OCI-LY3 (cell line): ENCODE measurements around the gene GNPNAT1.

Experiments used
- H2AFZ ChIP-seq: fragments of 200-600, 300-600 bp; shearing (Covaris generic); 2 replicates; pipeline ENCODE4 v1.6.0; 2014; ENCODE audit warnings: antibody characterized with exemption, low read depth, low read length
- H3K27ac ChIP-seq: fragments of 200-600, 300-600 bp; sonication (generic); 2 replicates; pipeline ENCODE4 v1.5.1; 2014; ENCODE audit warnings: mild to moderate bottlenecking, low read length, moderate library complexity, mixed read lengths
- H3K27me3 ChIP-seq: fragments of 200-600, 300-600 bp; sonication (generic); 2 replicates; pipeline ENCODE4 v1.6.1; 2014; ENCODE audit warnings: low read depth, low read length, mixed read lengths
- H3K36me3 ChIP-seq: fragments of 200-600, 300-600 bp; sonication (generic); replicated peaks from 2 replicates; pipeline ENCODE3; 2014; ENCODE audit warnings: low read depth, low read length, mixed read lengths
- H3K4me1 ChIP-seq: fragments of 300-600, 200-600 bp; sonication (generic); 2 replicates; pipeline ENCODE4 v1.6.1; 2014; ENCODE audit warnings: low read length, mixed read lengths
- H3K4me2 ChIP-seq: fragments of 200-600, 300-600 bp; sonication (generic); 2 replicates; pipeline ENCODE4 v1.6.1; 2014; ENCODE audit warnings: low read length, mixed read lengths
- H3K4me3 ChIP-seq: fragments of 300-600, 200-600 bp; sonication (generic); 2 replicates; pipeline ENCODE4 v1.5.1; 2014; ENCODE audit warnings: antibody characterized with exemption, mild to moderate bottlenecking, low read length, moderate library complexity
- H3K79me2 ChIP-seq: fragments of 300-600, 200-600 bp; shearing (Covaris generic); 2 replicates; pipeline ENCODE4 v1.6.1; 2014; ENCODE audit warnings: mild to moderate bottlenecking, low read length, mixed read lengths
- H3K9ac ChIP-seq: fragments of 300-600, 200-600 bp; shearing (Covaris generic); 2 replicates; pipeline ENCODE4 v1.6.0; 2014; ENCODE audit warnings: mild to moderate bottlenecking, low read length, moderate library complexity
- H3K9me3 ChIP-seq: fragments of 200-600, 300-600 bp; shearing (Covaris generic); 2 replicates; pipeline ENCODE4 v1.6.1; 2014; ENCODE audit warnings: low read length, mixed read lengths; ENCODE audit not compliant: insufficient read depth
- H4K20me1 ChIP-seq: fragments of 200-600, 300-600 bp; sonication (generic); 2 replicates; pipeline ENCODE4 v1.6.1; 2016; ENCODE audit warnings: low read length, mixed read lengths; ENCODE audit not compliant: insufficient read depth
- EZH2phosphoT487 ChIP-seq: fragments of 200-600 bp; shearing (Covaris generic); IDR thresholded peaks from 2 replicates; pipeline ENCODE4 v1.6.1; 2018; ENCODE audit warnings: antibody characterized with exemption, mixed run types, low read depth
- TF ChIP-seq, protein P1 (sequence below): fragments of 200-600, 300-600 bp; sonication (generic); IDR thresholded peaks from 2 replicates; pipeline ENCODE4 v1.5.1; 2014; ENCODE audit warnings: antibody characterized with exemption, low read length, low read depth

The GNPNAT1 gene

DNA sequence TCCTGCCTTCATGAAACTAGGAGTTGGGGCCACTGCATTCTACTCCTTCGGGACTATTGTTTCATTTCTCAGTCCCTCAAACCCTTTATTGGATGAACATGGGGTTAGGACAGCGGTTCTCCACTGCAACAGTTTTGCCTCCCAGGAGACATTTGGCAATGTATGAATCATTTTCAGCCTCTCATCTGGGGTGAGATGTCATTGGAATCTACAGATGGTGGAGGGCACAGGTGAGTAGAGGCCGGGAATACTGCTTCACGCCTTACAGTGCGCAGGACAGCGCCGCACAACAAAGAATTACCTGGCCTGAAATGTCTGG lies 649 bp upstream of the GNPNAT1 start:
- Histone ChIP-seq H3K27ac (no peak overlapping the region), H3K4me1 (peaks cover 11% of the 10 kb centered on the region), H3K9ac (peak overlapping the region; percentile 41; the same call in 1 of the 2 replicates), H3K79me2 (peaks cover 31% of the 10 kb centered on the region), H3K27me3 (no peaks in the 10 kb centered on the region), H3K9me3 (no peaks in the 10 kb centered on the region), H3K4me3 (peak overlapping the region; percentile 84), H4K20me1 (0 out of 2 replicates have a peak, but pooled peaks cover 3% of the 10 kb centered on the region), H3K36me3 (peaks cover 3% of the 10 kb centered on the region), H3K4me2 (peak overlapping the region; percentile 80), H2AFZ (peak overlapping the region; percentile 98)
- TF ChIP-seq, protein P1, sequence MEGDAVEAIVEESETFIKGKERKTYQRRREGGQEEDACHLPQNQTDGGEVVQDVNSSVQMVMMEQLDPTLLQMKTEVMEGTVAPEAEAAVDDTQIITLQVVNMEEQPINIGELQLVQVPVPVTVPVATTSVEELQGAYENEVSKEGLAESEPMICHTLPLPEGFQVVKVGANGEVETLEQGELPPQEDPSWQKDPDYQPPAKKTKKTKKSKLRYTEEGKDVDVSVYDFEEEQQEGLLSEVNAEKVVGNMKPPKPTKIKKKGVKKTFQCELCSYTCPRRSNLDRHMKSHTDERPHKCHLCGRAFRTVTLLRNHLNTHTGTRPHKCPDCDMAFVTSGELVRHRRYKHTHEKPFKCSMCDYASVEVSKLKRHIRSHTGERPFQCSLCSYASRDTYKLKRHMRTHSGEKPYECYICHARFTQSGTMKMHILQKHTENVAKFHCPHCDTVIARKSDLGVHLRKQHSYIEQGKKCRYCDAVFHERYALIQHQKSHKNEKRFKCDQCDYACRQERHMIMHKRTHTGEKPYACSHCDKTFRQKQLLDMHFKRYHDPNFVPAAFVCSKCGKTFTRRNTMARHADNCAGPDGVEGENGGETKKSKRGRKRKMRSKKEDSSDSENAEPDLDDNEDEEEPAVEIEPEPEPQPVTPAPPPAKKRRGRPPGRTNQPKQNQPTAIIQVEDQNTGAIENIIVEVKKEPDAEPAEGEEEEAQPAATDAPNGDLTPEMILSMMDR: no peak
- TF ChIP-seq EZH2phosphoT487: no peak

GRCh38 chr14:52790756-52791222 lies 618 bp downstream of the GNPNAT1 start:
- Histone ChIP-seq H4K20me1 (0 out of 2 replicates have a peak, but pooled peaks cover 3% of the 10 kb centered on the region), H3K79me2 (peaks cover 33% of the 10 kb centered on the region), H3K36me3 (peaks cover 3% of the 10 kb centered on the region), H3K4me1 (peaks cover 11% of the 10 kb centered on the region), H3K9me3 (no peaks in the 10 kb centered on the region), H3K27me3 (no peaks in the 10 kb centered on the region), H3K9ac (peak overlapping the region; percentile 85), H3K27ac (peak overlapping the region; percentile 20; the same call in 1 of the 2 replicates), H2AFZ (peak overlapping the region; percentile 76), H3K4me2 (peak overlapping the region; percentile 84), H3K4me3 (peak overlapping the region; percentile 84)
- TF ChIP-seq, protein P1: no peak
- no peak for TF ChIP-seq EZH2phosphoT487

DNA sequence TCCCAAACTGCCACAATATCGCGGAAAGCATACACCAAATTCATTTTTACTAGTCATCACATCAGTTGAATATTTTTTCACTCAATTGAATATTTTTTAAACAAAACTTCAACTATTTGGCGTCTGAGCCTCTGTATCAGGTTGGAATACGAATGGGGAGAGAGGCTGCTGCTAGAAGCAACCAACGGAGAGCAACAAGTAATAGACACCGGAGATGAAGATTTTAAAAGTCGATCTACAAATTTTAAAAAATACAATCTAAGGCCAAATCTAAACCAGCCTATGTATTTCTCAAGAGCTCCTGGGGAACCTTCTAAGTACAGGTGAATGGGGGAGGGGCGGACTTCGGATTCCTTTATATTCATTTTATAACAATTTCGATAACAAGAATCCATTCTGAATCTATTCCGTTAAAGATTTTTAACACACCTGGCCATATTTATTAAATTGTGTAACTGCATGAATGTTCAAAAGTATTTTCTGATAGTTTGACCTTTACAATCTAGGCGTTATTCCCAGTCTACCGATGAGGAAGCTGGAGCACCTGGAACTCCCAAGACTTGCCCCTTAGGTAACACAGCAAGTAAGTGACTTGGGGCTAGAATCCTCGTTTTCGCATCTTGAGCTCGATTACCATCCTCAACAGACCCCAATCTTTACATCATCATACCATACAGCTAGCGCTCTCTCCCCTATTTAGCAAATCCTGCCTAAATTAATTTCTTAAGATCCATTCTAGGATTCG lies 1.2 kb downstream of the GNPNAT1 start:
- Histone ChIP-seq H3K27me3 (no peaks in the 10 kb centered on the region), H3K4me3 (peak overlapping the region; percentile 84), H3K36me3 (peaks cover 3% of the 10 kb centered on the region), H3K9ac (peak overlapping the region; percentile 85), H3K79me2 (peaks cover 33% of the 10 kb centered on the region), H4K20me1 (0 out of 2 replicates have a peak, but pooled peaks cover 3% of the 10 kb centered on the region), H2AFZ (peak overlapping the region; percentile 76; the same call in 1 of the 2 replicates), H3K4me1 (peaks cover 11% of the 10 kb centered on the region), H3K4me2 (peak overlapping the region; percentile 84), H3K9me3 (no peaks in the 10 kb centered on the region), H3K27ac (no peak overlapping the region)
- TF ChIP-seq, protein P1: no peak
- no peak for TF ChIP-seq EZH2phosphoT487

DNA sequence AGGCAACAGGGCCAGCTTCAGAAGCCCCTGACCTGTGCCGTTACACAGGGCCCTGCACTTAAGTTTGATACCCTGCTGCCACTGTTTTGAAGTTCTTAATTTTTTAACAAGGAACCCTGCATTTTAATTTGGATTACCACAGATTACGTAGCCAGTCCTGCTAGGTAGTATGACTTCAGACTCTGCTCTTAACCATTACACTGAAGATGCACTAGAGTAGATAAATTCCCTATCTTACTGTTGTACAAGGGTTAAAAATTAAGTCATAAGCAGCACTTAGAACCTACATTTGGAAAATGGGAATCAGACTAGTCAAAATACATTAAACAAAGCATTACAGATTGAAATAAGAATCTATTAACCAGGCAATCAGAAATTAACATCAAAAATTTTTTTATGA lies 2.3 kb downstream of the GNPNAT1 start:
- Histone ChIP-seq H2AFZ (no peak overlapping the region), H3K9ac (no peak overlapping the region), H3K36me3 (peaks cover 3% of the 10 kb centered on the region), H4K20me1 (0 out of 2 replicates have a peak, but pooled peaks cover 3% of the 10 kb centered on the region), H3K4me2 (no peak overlapping the region), H3K79me2 (peaks cover 33% of the 10 kb centered on the region), H3K27me3 (no peaks in the 10 kb centered on the region), H3K4me1 (peaks cover 11% of the 10 kb centered on the region), H3K9me3 (no peaks in the 10 kb centered on the region), H3K27ac (no peak overlapping the region), H3K4me3 (no peak overlapping the region)
- no peak for TF ChIP-seq EZH2phosphoT487
- TF ChIP-seq, protein P1: no peak
